Mesendoderm (in vitro differentiated cells): Measurements from ENCODE around the gene AKTIP. TPM values are rescaled to one million over a fixed set of nuclear protein-coding genes. Genes with fewer than 3 reads are reported as not detected.

Experiments used
- DNase-seq: peaks from one replicate; pipeline ENCODE4 v3.0.0; 2013
- H2AK5ac ChIP-seq: 2 replicates; pipeline ENCODE4 v1.6.1; 2013; ENCODE audit warnings: low read length, inconsistent platforms
- H2BK120ac ChIP-seq: 2 replicates; pipeline ENCODE4 v1.6.1; 2013; ENCODE audit warnings: low read depth, mild to moderate bottlenecking, low read length, moderate library complexity, mixed read lengths
- H2BK15ac ChIP-seq: replicated peaks from 2 replicates; pipeline ENCODE4 v1.6.1; 2013; ENCODE audit warnings: low read depth, mild to moderate bottlenecking, moderate library complexity
- H2BK5ac ChIP-seq: 2 replicates; pipeline ENCODE4 v1.6.1; 2013; ENCODE audit warnings: low read length, inconsistent platforms
- H3K18ac ChIP-seq: 2 replicates; pipeline ENCODE4 v1.6.1; 2013; ENCODE audit warnings: mild to moderate bottlenecking, low read length, mixed read lengths
- H3K23ac ChIP-seq: one replicate; pipeline ENCODE4 v1.6.1; 2013; ENCODE audit warnings: low read length
- H3K27ac ChIP-seq: 2 replicates; pipeline ENCODE4 v1.5.1; 2013; ENCODE audit warnings: low read depth, mild to moderate bottlenecking, inconsistent platforms, low read length, moderate library complexity
- H3K27me3 ChIP-seq: 2 replicates; pipeline ENCODE4 v1.6.1; 2013; ENCODE audit warnings: low read length, control low read depth, mild to moderate bottlenecking, inconsistent platforms; ENCODE audit not compliant: insufficient read depth, poor library complexity
- H3K36me3 ChIP-seq: 2 replicates; pipeline ENCODE4 v1.6.1; 2013; ENCODE audit warnings: low read length, inconsistent platforms; ENCODE audit not compliant: control insufficient read depth, insufficient read depth
- H3K4ac ChIP-seq: one replicate; pipeline ENCODE4 v1.6.1; 2013; ENCODE audit warnings: low read depth, mild to moderate bottlenecking, low read length, moderate library complexity
- H3K4me1 ChIP-seq: 2 replicates; pipeline ENCODE4 v1.6.1; 2013; ENCODE audit warnings: low read depth, low read length, inconsistent platforms; ENCODE audit not compliant: control insufficient read depth
- H3K4me2 ChIP-seq: 2 replicates; pipeline ENCODE4 v1.6.1; 2013; ENCODE audit warnings: low read length
- H3K4me3 ChIP-seq: 2 replicates; pipeline ENCODE4 v1.5.1; 2013; ENCODE audit warnings: mild to moderate bottlenecking, low read length
- H3K56ac ChIP-seq: one replicate; pipeline ENCODE4 v1.6.1; 2013; ENCODE audit warnings: low read length
- H3K79me1 ChIP-seq: 2 replicates; pipeline ENCODE4 v1.6.1; 2013; ENCODE audit warnings: low read length, inconsistent platforms
- H3K79me2 ChIP-seq: 2 replicates; pipeline ENCODE4 v1.6.1; 2013; ENCODE audit warnings: mild to moderate bottlenecking, low read length; ENCODE audit not compliant: control insufficient read depth, insufficient read depth
- H3K9ac ChIP-seq: 2 replicates; pipeline ENCODE4 v1.6.1; 2013; ENCODE audit warnings: low read length, inconsistent platforms
- H4K5ac ChIP-seq: one replicate; pipeline ENCODE4 v1.6.1; 2013; ENCODE audit warnings: low read length
- H4K8ac ChIP-seq: one replicate; pipeline ENCODE4 v1.6.1; 2013; ENCODE audit warnings: low read depth, mild to moderate bottlenecking, control low read depth, low read length, moderate library complexity
- WGBS: extraction: QIAGEN DNeasy Blood & Tissue Kit; methylation state at CpG from one replicate; pipeline ENCODE4 v1.1.7; 2013; ENCODE audit warnings: low lambda C conversion rate, missing lambda C conversion rate; ENCODE audit not compliant: insufficient coverage; ENCODE audit errors: extremely low coverage; 5-methylcytosine and 5-hydroxymethylcytosine counted together
- small RNA-seq: library from polyadenylated mRNA; stranded (forward); fragments of <200 nt; extraction: miRNeasy Mini kit (QIAGEN cat#:217004); gene quantifications from one replicate; pipeline ENCODE3, GENCODE V24; 2013; ENCODE audit not compliant: insufficient read depth

The AKTIP gene

GRCh38 chr16:53449816-53450517 lies 53.0 kb downstream of the AKTIP start:
- no peak overlapping the region for H4K5ac ChIP-seq
- no peak overlapping the region for H3K27ac ChIP-seq
- no peak for DNase-seq
- no peak overlapping the region for H3K56ac ChIP-seq
- no peaks in the 10 kb centered on the region for H3K79me2 ChIP-seq
- no peak overlapping the region for H3K4ac ChIP-seq
- H3K27me3 ChIP-seq, result no peaks in the 10 kb centered on the region
- H2BK5ac ChIP-seq, result no peak overlapping the region
- H4K8ac ChIP-seq, result no peak overlapping the region
- no peak overlapping the region for H2BK120ac ChIP-seq
- no peak overlapping the region for H3K18ac ChIP-seq
- H3K4me3 ChIP-seq, result no peak overlapping the region
- no peak overlapping the region for H3K23ac ChIP-seq
- H3K9ac ChIP-seq, result no peak overlapping the region
- H2AK5ac ChIP-seq, result no peak overlapping the region
- H3K4me1 ChIP-seq, result no peaks in the 10 kb centered on the region
- no peaks in the 10 kb centered on the region for H3K36me3 ChIP-seq
- no peak overlapping the region for H2BK15ac ChIP-seq
- no CpG with 5 or more reads among the region's 4 CpGs for WGBS
- H3K79me1 ChIP-seq, result no peaks in the 10 kb centered on the region
- H3K4me2 ChIP-seq, result no peak overlapping the region

GRCh38 chr16:53446090-53446489 lies 56.9 kb downstream of the AKTIP start:
- WGBS, result no CpG with 5 or more reads among the region's 3 CpGs
- Histone ChIP-seq H3K36me3 (no peaks in the 10 kb centered on the region), H3K4me3 (no peak overlapping the region)

GRCh38 chr16:53445534-53445933 lies 57.5 kb downstream of the AKTIP start:
- Histone ChIP-seq H3K4ac (no peak overlapping the region), H2BK120ac (no peak overlapping the region), H3K23ac (no peak overlapping the region), H2AK5ac (no peak overlapping the region), H4K5ac (no peak overlapping the region), H4K8ac (no peak overlapping the region), H3K4me1 (no peaks in the 10 kb centered on the region), H3K36me3 (no peaks in the 10 kb centered on the region), H3K9ac (no peak overlapping the region), H3K4me3 (no peak overlapping the region), H3K79me1 (no peaks in the 10 kb centered on the region), H3K27ac (no peak overlapping the region), H2BK5ac (no peak overlapping the region), H2BK15ac (no peak overlapping the region), H3K56ac (no peak overlapping the region), H3K79me2 (no peaks in the 10 kb centered on the region), H3K27me3 (no peaks in the 10 kb centered on the region), H3K18ac (no peak overlapping the region), H3K4me2 (no peak overlapping the region)
- no CpG with 5 or more reads among the region's 5 CpGs for WGBS
- DNase-seq, result no peak

More at GRCh38 chr16:53446090-53446489, 56.9 kb downstream of the AKTIP start:
- no peak overlapping the region for H2BK120ac ChIP-seq
- H3K79me2 ChIP-seq, result no peaks in the 10 kb centered on the region
- H3K4me2 ChIP-seq, result no peak overlapping the region
- no peak for DNase-seq
- H3K9ac ChIP-seq, result no peak overlapping the region
- H3K4me1 ChIP-seq, result no peaks in the 10 kb centered on the region
- no peak overlapping the region for H4K5ac ChIP-seq
- no peak overlapping the region for H3K18ac ChIP-seq
- no peak overlapping the region for H3K27ac ChIP-seq
- H3K56ac ChIP-seq, result no peak overlapping the region
- no peaks in the 10 kb centered on the region for H3K79me1 ChIP-seq
- H3K4ac ChIP-seq, result no peak overlapping the region
- H4K8ac ChIP-seq, result no peak overlapping the region
- no peak overlapping the region for H2AK5ac ChIP-seq
- no peak overlapping the region for H3K23ac ChIP-seq
- no peaks in the 10 kb centered on the region for H3K27me3 ChIP-seq
- no peak overlapping the region for H2BK5ac ChIP-seq
- no peak overlapping the region for H2BK15ac ChIP-seq

Small RNA genes within 50 kb of the gene (small RNA-seq; reads per million reads assigned to genes)
- not detected for gene RNU6-1153P
